OCI-M2 (cell line): ENCODE results near the gene LRAT.

Source experiments
- DNase-seq: peaks from one replicate; lab custom pipeline; 2025; ENCODE audit not compliant: unreplicated experiment; lab: John Stamatoyannopoulos, UW

The LRAT gene

GRCh38 chr4:154760895-154761294, 17.1 kb downstream of the LRAT start:
- DNase-seq = no peak

DNA sequence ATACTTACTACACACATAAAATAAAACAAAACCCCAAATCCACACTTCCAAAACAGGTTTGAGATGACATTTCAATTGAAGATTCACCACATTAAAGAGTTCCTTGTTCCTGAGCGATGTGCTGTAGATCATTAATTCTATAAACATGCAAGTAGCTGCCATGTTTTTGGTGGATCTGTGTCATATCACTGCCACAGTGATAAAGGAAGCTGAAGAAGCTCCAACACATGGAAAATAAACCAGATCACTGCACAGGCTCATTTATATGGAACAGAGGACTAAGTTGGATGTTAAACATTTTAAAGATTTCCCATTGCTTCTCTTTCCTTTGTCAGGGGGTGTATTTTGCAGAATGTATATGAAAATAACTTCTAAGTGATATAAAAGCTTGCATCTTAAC, 34.5 kb downstream of the LRAT start:
- DNase-seq = no peak

DNA sequence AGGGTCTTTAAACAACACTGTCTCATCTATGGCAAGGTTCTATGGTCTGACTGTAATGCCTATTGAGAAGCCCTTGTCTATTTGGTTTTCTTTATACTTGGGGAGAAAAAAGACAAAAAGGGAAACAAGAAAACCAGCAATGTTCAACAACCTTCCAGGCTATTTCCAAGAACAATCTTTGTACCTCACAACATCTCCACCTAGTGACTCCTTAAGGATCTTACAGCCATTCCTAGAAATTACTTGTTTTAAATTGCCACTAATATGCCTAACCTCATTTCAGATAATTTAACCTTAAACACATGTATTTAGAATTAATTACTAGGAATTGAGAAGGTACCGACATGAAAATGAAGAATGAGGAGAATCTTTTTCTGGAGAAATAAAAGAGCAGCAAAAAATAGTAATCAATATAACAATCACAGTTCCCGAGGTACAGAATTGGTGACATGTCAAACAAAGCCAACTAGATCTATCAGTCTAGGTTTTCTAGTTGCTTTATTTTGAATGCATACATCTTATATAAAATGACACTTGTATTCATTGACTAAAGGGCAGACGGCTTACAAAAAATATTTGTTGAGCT, 35.7 kb downstream of the LRAT start:
- DNase-seq = no peak

GRCh38 chr4:154781126-154781982, 37.6 kb downstream of the LRAT start, which contains the start of gene RBM46:
Gene RBM46, plus strand, starts transcription at chr4:154781272. Its CDS starts 15,481 bp downstream, at chr4:154796753.
- DNase-seq = no peak

GRCh38 chr4:154781983-154782293, 38.1 kb downstream of the LRAT start:
- no peak for DNase-seq
